A549 treated with dexamethasone at 1 μM for 4 hours (cell line): ENCODE measurements around the gene PAWR. TPM values are rescaled to one million over a fixed set of nuclear protein-coding genes. Genes with fewer than 3 reads are reported as not detected.

Experiments used
- total RNA-seq: library from RNA; stranded (reverse); fragments of 200-300 nt; extraction: Qiagen RNA extraction; gene quantifications from 5 replicates; pipeline ENCODE4 v1.2.3, GENCODE V29; 2022

Gene PAWR, protein sequence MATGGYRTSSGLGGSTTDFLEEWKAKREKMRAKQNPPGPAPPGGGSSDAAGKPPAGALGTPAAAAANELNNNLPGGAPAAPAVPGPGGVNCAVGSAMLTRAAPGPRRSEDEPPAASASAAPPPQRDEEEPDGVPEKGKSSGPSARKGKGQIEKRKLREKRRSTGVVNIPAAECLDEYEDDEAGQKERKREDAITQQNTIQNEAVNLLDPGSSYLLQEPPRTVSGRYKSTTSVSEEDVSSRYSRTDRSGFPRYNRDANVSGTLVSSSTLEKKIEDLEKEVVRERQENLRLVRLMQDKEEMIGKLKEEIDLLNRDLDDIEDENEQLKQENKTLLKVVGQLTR
- total RNA-seq, result 25.1 to 58.6 TPM (median 46.6 TPM) in 5 replicates

DNA sequence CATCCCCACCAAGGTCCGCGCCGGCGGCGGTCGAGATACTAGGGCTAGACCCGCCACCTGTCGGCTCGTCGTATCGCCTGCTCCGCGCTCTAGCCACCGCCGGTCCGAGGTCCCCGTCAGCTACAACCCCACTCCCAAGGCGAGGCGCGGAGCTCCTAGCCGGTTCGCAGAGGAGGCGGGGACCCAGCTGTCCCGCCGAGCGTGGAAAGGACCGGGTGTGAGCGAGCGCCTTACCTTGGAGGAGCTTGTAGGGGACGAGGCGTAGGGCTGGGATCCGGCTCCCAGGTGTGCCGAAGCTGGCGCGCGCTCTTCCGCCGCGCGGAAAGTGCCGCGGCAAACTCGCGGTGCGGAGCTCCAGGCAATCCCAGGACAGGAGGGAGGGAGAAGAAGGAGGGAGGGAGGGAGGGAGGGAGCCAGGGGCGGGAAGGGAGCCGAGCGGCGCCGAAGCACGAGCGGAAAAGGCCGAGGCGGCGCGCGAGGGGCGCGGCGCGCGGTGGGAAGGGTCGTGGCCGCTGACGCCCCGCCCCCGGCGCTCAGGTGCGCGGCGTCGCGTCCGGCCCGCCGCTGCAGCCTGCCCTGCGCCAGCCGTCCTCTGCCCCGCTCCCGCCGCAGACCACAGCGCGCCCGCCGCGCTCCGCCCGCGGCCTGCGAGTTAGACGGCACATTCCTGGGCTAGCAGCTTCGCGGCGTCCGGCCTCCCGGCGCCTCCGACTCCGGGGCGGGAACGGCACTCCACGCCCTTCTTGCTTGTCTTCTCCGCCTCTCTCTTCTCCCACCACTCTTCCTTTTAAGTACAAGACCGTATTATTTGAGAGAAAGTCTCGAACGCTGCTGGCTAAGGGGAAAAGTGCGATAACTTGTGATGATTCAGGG lies at the start of gene PAWR:
PAWR (minus strand) TSS at position 327 of the 873 bp plus-strand sequence. CDS start 720 bp downstream, outside the sequence.

Other genes with a start within 250 kb of the PAWR start
- 18.7 to 32.6 TPM (median 30.2 TPM) in 5 replicates for gene PPP1R12A, start 244.1 kb upstream of the PAWR start, total RNA-seq